ENCODE results near the gene AFAP1. TPM values are rescaled to one million over a fixed set of nuclear protein-coding genes. Genes with fewer than 3 reads are reported as not detected.

Gene AFAP1
- total RNA-seq, 1 donor from 2014 or later: 19.3 TPM

Other genes starting within 250 kb of the AFAP1 start
- gene ABLIM2, start 219.0 kb upstream of the AFAP1 start, total RNA-seq: 2.6 and 2.8 TPM in 2 replicates